HG03460 (cell line): ENCODE measurements around the gene GPR17.
A peak's percentile ranks its signal among the peaks of the same experiment; 100 is the strongest.

Source experiments
- ATAC-seq: cut with Tn5 transposase; IDR thresholded peaks from one replicate; pipeline ENCODE4 v1.9.1; 2021; ENCODE audit not compliant: unreplicated experiment

The GPR17 gene

DNA sequence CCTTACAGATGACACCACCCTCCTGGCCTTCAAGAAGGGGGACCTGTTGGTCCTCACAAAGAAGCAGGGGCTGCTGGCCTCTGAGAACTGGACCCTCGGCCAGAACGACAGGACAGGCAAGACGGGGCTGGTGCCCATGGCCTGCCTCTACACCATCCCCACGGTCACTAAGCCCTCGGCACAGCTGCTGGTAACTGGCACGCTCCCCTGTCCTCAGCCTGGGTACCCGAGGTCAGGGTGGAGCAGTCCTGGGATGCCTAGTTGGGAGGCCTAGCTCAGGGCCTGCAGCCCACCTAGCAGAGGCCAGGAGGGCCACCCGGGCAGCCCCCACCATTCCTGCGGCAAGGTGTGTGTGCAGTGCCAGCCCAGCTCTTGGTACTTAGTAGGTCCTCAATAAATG, 16.3 kb upstream of the GPR17 start:
- ATAC-seq, result no peak

DNA sequence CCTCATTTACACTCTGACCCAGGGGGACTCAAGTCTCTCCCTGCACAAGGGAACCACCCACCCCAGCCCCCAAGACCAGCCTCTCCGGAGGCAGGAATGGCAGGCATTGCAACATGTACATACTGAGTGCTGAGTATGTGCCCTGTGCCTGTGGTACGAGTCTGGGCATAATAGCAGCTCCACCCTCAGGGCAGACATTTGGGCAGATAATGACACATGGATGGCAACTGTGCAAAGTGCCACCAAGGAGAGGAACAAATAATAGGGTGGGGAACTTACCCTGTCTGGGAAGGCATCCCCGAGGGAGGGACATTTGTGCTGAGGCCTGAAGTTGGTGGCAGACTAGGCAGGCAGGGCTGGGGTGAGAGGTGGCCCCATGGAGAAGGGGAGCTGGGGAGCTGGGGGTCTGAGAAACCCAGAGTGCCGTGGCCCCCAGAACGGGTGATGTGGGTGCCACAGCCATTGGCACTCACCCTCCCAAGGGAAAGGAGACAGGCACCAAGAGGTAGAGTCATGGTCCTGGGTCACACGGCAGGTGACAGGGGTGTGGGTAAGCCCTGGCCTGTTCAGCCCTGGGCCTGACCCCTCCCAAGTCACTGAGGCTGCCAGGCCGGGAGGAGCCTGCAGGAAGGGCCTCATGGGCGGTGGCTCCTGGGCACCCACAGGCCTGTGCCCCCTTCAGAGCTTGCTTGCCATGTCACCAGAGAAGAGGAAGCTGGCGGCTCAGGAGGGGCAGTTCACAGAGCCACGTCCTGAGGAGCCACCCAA, 15.7 kb upstream of the GPR17 start:
- no peak for ATAC-seq

DNA sequence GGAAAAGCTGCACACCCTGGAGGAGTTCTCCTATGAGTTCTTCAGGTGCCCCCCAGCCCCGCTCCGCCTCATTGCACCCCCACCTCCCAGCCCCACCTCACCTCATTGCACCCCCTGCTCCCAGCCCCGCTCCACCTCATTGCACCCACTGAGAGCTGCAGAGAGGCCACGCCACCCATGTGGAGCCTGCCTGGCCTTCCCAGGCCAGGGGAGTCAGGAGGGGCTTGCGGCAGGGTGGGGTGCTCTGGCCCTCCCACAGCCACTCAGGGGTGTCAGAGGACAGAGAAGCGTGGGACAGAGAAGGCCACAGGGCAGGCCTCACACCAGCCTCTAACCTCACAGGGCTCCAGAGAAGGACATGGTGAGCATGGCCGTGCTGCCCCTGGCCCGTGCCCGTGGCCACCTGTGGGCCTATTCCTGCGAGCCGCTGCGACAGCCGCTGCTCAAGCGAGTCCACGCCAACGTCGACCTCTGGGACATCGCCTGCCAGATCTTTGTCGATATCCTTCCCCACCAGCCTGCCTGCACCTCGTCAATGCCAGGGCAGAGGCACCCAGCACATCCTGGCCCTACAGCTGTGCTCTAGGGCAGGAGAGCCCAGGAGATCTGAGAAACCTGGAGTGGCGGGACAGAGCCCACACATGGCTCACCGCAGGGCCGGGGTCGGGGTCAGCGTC, 15.0 kb upstream of the GPR17 start:
- ATAC-seq, result no peak

DNA sequence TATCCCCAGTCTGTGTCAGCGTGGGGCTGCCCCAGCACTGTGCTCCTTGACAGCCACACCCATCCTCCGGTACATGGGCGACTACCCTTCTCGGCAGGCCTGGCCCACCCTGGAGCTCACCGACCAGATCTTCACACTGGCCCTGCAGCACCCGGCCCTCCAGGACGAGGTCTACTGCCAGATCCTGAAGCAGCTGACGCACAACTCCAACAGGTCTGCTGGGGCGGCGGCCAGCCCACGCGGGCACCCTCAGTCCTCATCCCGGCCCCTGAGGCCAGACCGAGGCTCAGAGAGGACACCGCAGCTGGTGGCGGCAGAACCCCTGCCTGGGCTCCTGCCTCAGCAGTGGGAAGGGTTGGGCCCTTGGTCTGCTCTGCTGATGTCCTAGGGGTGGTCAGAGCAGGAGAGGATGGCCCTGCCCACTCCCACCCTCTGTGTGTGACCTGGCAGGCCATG, 14.4 kb upstream of the GPR17 start:
- ATAC-seq, result no peak

DNA sequence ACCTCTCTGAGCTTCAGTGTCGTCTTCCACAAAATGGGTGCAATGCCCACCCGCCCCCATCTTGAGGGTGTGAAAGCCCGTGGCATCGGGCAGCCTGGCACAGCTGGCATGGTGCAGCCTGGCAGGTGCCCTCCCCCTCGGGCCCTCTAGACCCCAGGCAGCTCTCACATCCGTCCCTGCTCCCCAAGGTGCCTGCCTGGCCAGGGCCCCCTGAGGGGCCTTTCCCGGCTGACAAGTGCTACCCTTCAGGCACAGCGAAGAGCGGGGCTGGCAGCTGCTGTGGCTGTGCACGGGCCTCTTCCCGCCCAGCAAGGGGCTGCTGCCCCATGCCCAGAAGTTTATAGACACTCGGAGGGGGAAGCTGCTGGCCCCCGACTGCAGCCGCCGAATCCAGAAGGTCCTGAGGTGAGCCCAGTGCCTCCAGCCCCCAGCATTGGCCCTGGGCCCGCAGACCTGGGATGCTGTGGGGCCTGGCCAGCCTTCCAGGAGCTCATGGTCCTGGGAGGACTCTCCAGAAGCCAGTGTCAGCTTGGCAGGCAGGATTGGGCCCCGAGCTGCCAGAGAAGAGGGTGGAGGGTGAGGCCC, 13.9 kb upstream of the GPR17 start:
- no peak for ATAC-seq

DNA sequence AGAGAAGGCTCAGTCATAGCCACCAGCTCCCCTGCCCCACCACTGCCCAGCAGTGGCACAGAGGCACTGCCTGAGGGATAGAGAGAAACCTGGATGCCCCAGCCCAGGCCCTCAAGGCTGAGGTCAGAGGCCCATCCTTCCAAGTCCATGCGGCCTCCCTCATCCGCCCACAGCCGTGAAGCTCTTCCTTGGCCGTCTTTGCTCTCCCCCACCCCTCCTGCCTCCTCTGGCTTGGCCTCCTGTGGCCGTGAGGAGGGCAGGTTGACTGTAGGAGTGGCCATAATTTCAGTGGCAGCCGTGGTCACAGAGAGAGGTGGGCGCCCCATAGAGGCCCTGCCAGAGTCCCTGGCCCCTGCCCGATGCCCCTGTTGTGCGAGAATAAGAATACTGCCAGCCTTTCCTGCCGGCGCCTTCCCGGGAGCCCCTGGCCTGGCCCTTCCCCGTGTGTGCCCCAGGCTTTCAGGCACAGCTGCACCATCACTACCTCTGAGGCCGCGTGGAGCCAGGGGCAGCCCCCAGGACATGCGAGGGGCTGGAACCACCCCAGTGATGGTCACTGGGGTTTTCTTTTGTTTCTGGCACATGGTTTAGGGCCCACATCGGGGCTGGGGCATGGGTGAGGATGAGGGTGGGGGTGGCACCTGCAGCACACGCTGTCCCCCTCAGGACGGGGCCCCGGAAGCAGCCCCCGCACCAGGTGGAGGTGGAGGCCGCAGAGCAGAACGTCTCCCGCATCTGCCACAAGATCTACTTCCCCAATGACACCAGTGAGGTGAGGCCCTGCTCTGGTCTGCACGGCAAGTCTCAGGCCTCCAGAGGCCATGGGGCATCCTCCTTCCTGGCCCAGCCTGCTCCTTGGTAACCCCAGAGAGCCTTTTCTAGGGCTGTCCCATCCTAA, 13.1 kb upstream of the GPR17 start:
- no peak for ATAC-seq

DNA sequence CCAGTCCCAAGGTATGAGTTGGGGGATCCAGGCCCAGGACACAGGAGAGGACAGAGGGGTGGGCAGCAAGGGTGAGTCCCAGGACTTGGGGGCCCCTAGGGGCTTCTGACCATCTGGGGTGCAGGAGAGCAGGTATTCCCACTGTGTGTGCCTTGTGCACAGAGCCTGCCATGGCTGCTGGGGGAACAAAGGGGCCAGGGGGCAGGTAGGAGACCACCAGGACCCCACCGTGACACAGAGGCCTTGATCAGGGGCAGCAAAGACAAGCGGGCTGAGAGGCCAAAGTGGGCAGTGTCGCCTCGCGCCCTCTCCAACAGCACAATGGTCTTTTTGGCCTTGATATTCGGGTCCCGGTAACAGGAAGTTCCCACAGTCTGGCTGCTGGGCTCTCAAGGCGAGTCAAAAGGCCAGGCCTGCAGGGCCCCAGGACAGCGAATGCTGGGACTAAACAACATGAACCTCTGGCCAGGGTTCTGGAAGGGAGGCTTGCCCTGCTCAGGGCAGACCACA, 12.3 kb upstream of the GPR17 start:
- no peak for ATAC-seq

DNA sequence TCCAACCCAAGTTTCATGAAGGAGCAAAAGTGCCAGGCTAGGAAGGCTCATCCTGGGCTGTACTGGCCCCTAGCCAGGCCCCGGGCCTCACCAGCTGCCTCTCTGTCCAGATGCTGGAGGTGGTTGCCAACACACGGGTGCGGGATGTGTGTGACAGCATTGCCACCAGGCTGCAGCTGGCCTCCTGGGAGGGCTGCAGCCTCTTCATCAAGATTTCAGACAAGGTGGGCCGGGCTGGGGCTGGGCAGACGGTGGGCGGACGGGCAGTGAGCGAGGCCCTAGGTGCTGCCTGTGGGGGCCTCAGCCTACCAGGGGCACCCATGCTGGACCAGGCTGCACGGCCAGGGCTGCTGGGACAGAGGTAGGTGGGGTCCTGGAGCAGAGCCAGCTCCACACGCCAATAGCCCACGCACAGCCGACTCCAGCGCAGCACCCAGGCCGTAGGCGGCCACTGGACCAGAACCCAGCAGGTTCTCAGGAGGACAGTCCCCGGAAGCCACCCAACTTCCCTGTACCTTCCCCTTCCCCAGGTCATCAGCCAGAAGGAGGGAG, 11.8 kb upstream of the GPR17 start:
- no peak for ATAC-seq

DNA sequence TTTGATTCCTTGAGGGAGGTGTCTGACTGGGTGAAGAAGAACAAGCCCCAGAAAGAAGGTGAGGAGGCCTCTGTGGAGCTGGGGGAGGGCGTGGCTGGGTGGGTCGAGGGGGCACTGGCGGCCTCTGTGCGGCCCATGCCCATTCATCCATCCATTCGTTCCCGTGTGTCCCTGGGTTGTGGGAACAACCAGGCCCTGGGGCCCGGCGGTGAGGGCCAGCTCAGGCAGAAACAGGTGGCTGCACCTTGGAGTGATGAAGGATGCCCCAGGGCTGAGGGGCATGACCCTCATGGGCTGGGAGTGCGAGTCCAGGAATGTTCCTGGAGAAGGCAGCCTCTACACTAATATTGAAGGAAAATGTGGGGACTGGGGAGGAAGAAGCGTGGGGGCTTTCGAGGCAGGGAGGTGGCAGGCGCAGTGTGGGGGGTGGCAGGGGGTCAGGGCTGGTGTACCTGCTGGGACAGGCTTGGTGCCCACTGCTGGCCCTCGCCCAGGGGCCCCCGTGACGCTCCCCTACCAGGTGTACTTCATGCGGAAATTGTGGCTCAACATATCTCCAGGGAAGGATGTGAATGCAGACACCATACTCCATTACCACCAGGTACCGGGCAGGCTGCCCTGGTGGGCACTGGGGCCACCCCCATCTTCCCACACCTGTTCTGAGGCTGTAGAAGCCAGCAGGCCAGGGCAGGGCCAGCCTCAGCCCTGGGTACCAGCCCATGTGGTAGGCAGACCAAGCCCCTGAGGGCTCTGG, 11.2 kb upstream of the GPR17 start:
- no peak for ATAC-seq

DNA sequence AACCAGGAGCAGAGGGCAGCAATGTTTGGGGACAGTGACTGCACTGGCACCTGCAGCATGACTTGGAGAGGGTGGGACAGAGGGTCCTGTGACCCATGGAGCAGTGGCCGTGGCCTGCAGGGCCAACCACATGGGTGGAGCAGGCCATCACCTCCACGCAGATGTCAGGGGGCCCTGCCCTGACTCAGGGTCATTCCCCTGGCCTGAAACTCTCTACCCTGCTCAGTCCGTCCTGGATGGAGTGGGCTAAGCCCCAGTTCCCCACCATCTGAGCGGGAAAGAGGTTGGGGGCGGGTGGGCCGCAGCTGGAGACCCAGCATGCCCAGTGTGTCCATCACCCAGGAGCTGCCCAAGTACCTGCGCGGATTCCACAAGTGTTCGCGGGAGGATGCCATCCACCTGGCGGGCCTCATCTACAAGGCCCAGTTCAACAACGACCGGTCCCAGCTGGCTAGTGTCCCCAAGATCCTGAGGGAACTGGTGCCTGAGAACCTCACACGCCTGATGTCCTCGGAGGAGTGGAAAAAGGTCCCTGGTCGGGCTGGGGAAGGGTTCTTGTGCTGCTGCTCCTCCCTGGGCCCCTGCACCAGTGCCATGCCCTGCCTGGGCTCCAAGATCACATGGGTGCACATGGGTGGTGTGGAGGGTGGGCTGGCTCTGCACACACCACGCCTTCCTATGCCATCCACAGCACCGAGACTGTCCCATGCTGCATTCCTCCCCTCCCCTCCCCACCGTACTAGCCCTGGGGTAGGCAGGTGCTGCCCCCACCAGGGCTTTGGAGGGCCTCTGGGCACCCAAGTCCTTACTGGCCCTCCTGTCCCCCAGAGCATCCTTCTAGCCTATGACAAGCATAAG, 10.3 kb upstream of the GPR17 start:
- no peak for ATAC-seq

DNA sequence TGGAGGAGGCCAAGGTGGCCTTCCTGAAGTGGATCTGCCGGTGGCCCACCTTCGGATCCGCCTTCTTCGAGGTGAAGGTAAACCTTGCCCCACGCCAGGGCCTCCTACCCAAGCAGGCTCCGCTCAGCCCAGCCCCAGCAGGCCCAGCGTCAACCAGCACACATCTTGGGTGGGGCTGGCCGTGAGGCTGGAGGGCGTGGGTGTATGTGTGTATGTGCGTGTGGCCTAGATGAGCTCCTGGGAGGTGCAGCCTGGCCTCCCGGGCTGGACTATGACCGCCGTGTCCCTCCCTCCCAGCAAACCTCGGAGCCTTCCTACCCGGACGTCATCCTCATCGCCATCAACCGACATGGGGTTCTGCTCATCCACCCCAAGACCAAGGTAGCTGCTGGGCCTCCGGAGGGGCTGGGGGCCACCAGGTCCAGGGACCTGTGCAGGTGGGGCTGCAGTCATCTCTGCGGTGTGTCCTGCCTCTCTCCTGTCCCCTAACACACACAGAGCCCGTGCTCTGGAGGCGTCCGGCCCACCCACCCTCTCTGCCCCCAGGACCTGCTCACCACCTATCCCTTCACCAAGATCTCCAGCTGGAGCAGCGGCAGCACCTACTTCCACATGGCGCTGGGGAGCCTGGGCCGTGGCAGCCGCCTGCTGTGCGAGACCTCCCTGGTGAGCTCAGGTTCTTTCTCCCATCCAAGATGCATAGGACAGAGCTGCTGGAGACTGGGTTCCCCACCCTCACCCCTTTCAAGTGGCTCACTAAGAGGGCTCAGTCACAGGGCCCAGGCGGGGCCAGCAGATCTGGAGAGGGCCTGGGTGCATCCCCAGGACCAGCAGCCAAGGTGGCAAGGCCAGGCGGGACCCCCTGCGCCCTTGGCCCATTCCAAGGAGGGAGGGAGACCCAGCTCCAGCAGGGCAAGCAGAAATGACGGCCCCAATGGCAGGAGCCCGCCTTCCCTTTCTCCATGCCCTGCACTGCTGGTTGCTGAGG, 9.4 kb upstream of the GPR17 start:
- no peak for ATAC-seq

DNA sequence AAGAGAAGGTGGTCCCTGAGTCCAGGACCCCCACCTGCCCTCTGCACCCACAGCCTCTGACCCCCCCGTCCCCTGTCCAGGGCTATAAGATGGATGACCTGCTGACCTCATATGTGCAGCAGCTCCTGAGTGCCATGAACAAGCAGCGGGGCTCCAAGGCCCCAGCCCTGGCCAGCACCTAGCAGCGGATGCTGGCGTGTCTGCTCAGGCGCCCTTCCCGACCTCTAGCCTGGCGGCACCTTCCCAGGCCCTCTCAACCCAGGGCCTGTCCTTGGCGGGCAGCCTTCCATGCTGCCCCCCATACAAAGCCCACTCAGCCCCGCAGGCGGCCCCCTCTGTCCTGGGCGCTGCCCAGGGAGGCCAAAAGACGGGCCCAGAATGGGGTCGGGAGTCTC, 8.7 kb upstream of the GPR17 start:
- ATAC-seq, result no peak

DNA sequence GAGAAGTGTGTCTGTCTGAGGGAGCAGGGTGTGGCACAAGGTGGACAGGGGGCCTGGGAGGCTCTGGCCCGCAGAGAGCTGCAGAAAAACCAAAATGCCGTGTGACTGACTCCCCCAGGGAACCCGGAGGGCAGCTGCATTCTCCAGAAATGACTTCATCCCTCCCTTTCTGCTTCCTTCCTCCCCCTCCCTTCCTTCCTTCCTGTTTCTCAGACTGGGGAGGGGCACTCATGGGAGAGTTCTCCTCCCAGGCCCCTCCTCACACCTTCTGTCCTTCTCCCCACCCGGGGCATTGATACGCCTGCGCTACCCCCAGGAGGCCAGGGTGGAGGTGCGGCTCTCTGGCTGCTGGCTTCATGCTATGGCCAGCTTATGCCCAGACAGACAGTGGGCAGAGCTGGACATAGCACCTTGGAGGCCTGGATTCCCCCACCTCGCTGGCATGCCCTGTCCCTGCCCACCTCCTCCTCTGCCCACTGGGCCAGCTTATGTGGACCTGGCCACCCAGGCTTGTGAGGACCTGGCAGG, 8.2 kb upstream of the GPR17 start:
- no peak for ATAC-seq

DNA sequence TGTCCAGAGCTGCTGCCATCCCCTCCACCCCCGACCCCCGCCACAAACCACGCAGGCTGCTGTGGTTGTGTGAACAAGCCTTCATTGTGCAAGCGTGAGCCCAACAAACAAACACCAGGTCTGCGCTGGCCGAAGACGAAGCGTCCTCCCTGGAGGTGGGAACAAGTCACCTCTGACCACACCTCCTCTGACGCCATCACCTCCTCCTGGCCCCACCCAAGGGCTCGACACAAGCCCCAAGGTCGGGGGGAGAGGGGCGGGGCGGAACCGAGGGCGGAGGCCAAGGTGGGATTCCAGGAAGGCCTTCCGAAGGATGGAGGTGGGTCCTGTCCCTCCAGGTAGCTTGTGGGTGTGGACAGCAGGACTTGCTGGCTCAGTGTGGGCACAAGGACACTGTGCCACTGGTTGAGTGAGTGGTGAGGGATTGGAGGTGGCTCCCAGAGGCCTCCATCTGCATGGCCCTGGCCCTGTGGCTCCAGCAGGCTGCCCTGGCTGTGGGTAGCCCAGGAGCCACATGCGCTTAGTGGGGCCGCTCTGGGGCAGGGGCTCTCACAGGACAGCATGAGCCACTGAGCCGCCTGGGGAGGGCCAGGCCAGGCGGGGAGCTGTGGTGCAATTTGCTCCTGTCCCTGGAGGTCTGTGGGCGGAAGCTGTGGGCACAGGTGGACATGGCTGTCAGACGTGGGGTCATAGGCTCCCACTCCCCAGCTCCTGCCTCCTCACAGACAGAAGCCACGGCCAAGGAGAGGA, 7.4 kb upstream of the GPR17 start:
- no peak for ATAC-seq

DNA sequence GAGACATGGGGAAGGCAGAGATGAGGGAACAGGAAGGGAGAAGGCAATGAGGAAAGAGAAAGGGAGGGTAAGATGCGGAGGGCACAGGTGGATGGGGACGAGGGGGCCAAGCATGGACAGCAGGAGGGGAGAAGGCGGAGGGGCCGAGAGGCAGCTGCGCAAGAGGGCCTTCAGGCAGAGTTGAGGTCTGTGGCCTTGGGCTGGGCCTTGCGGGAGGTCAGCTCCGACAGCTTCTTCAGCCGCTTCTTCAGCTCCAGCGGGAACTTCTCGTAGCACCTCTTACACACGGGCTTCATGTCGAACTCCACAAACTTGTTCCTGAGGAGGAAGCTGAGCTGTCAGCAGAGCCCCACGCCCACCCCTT, 6.9 kb upstream of the GPR17 start:
- ATAC-seq, result no peak

DNA sequence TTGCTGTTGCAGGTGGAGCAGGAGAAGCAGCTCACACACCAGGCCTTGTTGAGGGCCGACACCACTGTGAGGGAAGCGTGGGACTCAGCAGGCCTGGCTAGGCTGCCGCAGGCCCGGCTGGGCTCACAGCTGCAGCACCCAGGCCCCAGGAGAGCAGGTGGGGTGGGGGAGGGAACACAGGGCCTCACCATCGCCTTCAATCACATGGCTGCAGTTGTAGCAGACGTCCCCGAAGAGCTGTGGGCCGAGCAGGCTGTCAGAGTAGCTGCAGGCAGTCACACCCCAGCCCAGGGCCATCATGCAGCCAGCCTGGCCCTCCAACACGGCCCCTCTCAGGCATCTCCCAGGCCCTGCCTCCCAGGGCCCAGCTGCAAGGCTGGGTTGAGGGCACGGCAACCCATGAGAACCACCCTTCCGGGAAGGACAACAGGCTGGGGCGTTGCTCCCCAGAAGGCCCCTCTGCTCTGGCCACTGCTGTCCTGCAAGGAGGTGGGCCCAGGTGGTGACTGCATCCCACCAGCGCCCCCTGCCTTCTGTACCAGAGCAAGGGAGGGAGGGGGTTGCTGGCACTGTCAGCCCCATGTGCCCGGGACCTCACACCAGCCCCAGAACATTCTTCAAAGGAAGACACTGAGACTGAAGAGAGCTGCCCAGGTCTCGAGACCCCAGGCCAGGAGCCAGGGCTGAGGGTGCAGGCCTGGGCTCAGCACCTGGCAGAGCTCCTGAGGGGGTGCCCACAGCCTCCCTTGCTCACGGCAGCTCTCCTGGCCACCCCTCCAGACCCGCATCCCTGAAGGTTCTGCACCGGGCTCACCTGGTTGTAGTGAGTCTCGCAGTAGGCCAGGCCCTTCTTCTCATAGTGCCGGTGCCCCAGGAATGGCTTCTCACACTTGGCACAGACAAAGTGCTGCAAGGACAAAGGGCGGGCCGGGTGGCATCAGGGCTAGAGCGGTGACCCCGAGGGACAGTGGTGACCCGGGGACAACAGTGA, 5.6 kb upstream of the GPR17 start:
- peak; percentile 61 for ATAC-seq
